Right ventricle myocardium inferior (tissue), 1 donor: ENCODE measurements around the gene LACTBL1. TPM values are rescaled to one million over a fixed set of nuclear protein-coding genes. Genes with fewer than 3 reads are reported as not detected.

Source experiments
- total RNA-seq: library from RNA; stranded (reverse); fragmentation: NEBNext Ultra II Directional; extraction: Animal tissue kit (Norgen Biotek cat#: 25700); gene quantifications from one replicate; pipeline ENCODE4 v1.2.1, GENCODE V29; 2021
- donor health status: DM: no; HTN: yes; CAD: no; lungs with severe emphysema.

LACTBL1 gene
- total RNA-seq, 1 donor from 2014 or later: not detected

Other genes starting within 250 kb of the LACTBL1 start
- gene TEX46, start 43.0 kb upstream of the LACTBL1 start, total RNA-seq: not detected
- gene KDM1A, start 46.6 kb upstream of the LACTBL1 start, total RNA-seq: 31.7 TPM
- 30.4 TPM for gene LUZP1, start 196.0 kb upstream of the LACTBL1 start, total RNA-seq
- 0.11 TPM for gene HTR1D, start 244.6 kb upstream of the LACTBL1 start, total RNA-seq